Fibroblast of villous mesenchyme (primary cell): ENCODE results near the gene CFAP54. TPM values are rescaled to one million over a fixed set of nuclear protein-coding genes. Genes with fewer than 3 reads are reported as not detected.
"Not testable (repeated sequence)": the region's sequence is repeated elsewhere in the genome, so short reads cannot be mapped to it uniquely, and the experiment has no call there.

ENCODE experiments used
- DNase-seq: peaks from one replicate; pipeline ENCODE4 v3.0.0-alpha.2; 2010; ENCODE audit warnings: low read depth
- H3K4me3 ChIP-seq: 2 replicates; pipeline ENCODE4 v1.5.1; 2011; ENCODE audit warnings: low read depth, mild to moderate bottlenecking, low read length
- CTCF ChIP-seq: IDR thresholded peaks from 2 replicates; pipeline ENCODE4 v1.5.1; 2012; ENCODE audit warnings: low read depth, mild to moderate bottlenecking, low read length; ENCODE audit not compliant: insufficient read depth
- total RNA-seq: library from RNA; depleted of rRNA; stranded (reverse); fragments of >200 nt; gene quantifications from 2 replicates; pipeline ENCODE4 v1.2.3, GENCODE V29; 2012

CFAP54 gene
- total RNA-seq, 1 donor: 0.86 TPM

DNA sequence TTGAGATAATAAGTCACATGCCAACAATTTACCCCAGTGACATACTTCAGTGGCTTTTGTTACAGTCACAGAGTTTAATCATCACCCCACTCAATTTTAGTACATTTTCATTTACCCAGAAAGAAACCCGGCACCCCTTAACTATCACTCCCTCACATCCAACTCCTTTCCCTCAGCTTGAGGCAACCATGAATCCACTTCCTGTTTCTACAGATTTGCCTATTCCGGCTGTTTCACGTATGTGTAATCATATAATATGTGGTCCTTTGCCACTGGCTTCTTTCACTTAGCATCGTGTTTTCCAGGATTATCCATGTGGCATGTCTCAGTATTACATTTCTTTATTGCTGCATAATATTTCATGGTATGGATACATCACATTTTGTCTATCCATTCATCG is 147.5 kb downstream of the CFAP54 start:
- DNase-seq: no peak
- H3K4me3 ChIP-seq: no peak overlapping the region
- no peak for TF ChIP-seq CTCF

DNA sequence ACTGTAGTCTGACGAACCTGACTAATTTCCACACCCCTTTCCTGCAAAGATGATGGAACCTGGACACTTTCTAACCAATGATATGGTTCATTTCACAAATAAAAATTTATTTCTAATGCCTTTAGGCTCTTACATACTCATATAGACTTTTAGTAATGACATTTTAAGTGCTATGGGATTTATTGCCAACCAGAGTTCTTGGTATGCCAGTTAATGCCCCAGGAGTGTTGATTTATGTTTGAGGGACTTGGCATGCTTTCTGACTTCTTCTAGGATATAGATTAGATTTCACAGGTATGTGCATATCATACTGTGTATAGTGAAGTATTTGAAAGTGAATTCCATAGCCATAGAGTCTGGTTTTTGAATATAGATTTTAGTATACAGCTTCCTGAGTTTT is 159.5 kb downstream of the CFAP54 start:
- TF ChIP-seq CTCF: no peak
- no peak for DNase-seq
- no peak overlapping the region for H3K4me3 ChIP-seq

- TF ChIP-seq CTCF: no peak
- no peak for DNase-seq
- no peak overlapping the region for H3K4me3 ChIP-seq
Measured at GRCh38 chr12:96652870-96653269, 163.5 kb downstream of the CFAP54 start.

DNA sequence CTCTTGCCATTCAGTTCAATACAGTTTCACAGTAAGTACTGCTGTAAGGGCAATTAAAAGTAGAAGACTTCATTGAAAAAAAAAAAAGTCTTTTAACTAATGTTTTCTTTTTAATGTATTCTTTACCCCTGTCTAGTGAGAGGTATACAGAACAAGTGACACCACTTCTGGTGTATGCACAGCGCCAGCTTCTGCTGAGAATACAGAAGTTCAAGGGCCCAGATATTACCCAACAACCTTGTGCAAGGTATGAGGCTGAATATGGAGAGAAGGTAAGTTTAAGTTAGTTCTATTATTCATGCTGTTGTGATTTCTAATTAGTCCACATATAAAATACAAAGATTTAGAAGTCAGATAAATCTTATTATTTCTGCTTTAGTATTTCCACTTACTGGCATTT is 168.7 kb downstream of the CFAP54 start:
- H3K4me3 ChIP-seq: no peak overlapping the region
- TF ChIP-seq CTCF: no peak
- DNase-seq: no peak

- DNase-seq: no peak
- TF ChIP-seq CTCF: no peak
- H3K4me3 ChIP-seq: no peak overlapping the region
Measured at GRCh38 chr12:96669786-96670185, 180.4 kb downstream of the CFAP54 start.

DNA sequence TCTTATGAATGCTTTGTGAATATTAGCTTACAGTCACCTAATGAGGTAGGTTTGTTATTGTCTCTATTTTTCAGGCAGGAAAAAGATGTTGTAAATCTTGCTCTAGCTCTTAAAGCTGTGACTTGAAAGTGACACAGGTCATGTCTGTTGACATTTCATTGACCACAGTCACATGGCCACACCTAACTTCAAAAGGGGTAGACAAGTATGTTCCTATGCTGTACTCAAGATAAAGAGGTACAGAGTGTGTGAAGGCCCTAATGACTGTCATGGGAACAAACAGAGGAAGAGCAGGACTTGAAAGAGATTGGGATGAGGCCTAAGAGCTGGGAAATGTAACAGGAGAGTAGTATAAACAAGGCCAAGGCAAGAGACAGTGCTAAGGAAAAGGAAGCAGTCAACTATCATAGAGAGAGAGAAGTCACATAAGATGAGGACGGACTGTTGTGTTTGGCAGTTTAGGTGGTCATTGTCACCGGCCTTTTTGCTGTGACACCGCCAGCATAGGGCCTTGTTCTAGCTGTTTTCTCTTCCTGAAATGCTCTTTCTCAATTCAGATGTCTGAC is 181.0 kb downstream of the CFAP54 start:
- no peak overlapping the region for H3K4me3 ChIP-seq
- no peak for TF ChIP-seq CTCF
- DNase-seq: peak; percentile 3

DNA sequence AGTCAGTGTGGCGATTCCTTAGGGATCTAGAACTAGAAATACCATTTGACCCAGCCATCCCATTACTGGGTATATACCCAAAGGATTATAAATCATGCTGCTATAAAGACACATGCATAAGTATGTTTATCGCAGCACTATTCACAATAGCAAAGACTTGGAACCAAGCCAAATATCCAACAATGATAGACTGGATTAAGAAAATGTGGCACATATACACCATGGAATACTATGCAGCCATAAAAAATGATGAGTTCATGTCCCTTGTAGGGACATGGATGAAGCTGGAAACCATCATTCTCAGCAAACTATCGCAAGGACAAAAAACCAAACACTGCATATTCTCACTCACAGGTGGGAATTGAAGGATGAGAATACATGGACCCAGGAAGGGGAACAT is 186.1 kb downstream of the CFAP54 start:
- not testable (repeated sequence) for H3K4me3 ChIP-seq, DNase-seq
